Stimulated activated CD8-positive, alpha-beta memory T cell treated with anti-CD3 and anti-CD28 coated beads, Interleukin-15, amount 100 ng/mL, for 4 hours (primary cell): ENCODE results near the gene ADNP2.
A peak's percentile ranks its signal among the peaks of the same experiment; 100 is the strongest.
"Not testable (repeated sequence)": the region's sequence is repeated elsewhere in the genome, so short reads cannot be mapped to it uniquely, and the experiment has no call there.

Experiments
- DNase-seq, 2 donors: peaks; one replicate each; pipeline ENCODE4 v3.0.0-alpha.2; 2020; ENCODE audit warnings: low read depth in 2 of 2

Gene ADNP2

GRCh38 chr18:80145196-80145804 is 36.2 kb downstream of the ADNP2 start:
- DNase-seq = no peak

- no peak for DNase-seq
These were observed 38.0 kb downstream of the ADNP2 start for GRCh38 chr18:80147037-80147417.

- peak; percentile 46 to 60 for DNase-seq
These were observed 38.6 kb downstream of the ADNP2 start for GRCh38 chr18:80147418-80148325.

GRCh38 chr18:80148326-80149199 is 39.5 kb downstream of the ADNP2 start:
- no peak for DNase-seq

- DNase-seq = no peak
These were observed 40.6 kb downstream of the ADNP2 start for GRCh38 chr18:80149667-80150066.

- no peak for DNase-seq
These were observed 45.2 kb downstream of the ADNP2 start for GRCh38 chr18:80154293-80154692.

- peak; percentile 32 to 52 for DNase-seq
These were observed 48.8 kb downstream of the ADNP2 start for GRCh38 chr18:80157708-80158343.

- DNase-seq = no peak
These were observed 49.3 kb downstream of the ADNP2 start for GRCh38 chr18:80158365-80158764.

GRCh38 chr18:80159713-80160636 is 50.9 kb downstream of the ADNP2 start:
- DNase-seq = no peak

GRCh38 chr18:80161781-80162417 is 52.8 kb downstream of the ADNP2 start:
- no peak for DNase-seq

GRCh38 chr18:80163183-80163582 is 54.1 kb downstream of the ADNP2 start:
- no peak for DNase-seq

GRCh38 chr18:80164727-80165355 is 55.8 kb downstream of the ADNP2 start:
- not testable (repeated sequence) for DNase-seq

GRCh38 chr18:80166240-80166639 is 57.2 kb downstream of the ADNP2 start:
- no peak for DNase-seq

GRCh38 chr18:80166725-80167124 is 57.7 kb downstream of the ADNP2 start:
- no peak for DNase-seq

- no peak for DNase-seq
These were observed 58.3 kb downstream of the ADNP2 start for GRCh38 chr18:80167331-80167730.

GRCh38 chr18:80167931-80168330 is 58.9 kb downstream of the ADNP2 start:
- no peak for DNase-seq

- no peak for DNase-seq
These were observed 59.3 kb downstream of the ADNP2 start for GRCh38 chr18:80168346-80168745.

GRCh38 chr18:80168982-80169381 is 59.9 kb downstream of the ADNP2 start:
- DNase-seq = no peak

- no peak for DNase-seq
These were observed 60.5 kb downstream of the ADNP2 start for GRCh38 chr18:80169607-80170006.
